Endodermal cell (in vitro differentiated cells): ENCODE measurements around the gene COL5A1. TPM values are rescaled to one million over a fixed set of nuclear protein-coding genes. Genes with fewer than 3 reads are reported as not detected.

Experiments used
- DNase-seq: peaks from one replicate; pipeline ENCODE4 v3.0.0-alpha.2; 2017
- H3K27ac ChIP-seq: 2 replicates; pipeline ENCODE4 v1.5.1; 2013; ENCODE audit warnings: mild to moderate bottlenecking, low read depth, low read length, moderate library complexity
- H3K27me3 ChIP-seq: 2 replicates; pipeline ENCODE4 v1.6.1; 2013; ENCODE audit warnings: mild to moderate bottlenecking, low read length, moderate library complexity; ENCODE audit not compliant: insufficient read depth, control insufficient read depth, poor library complexity, severe bottlenecking
- H3K36me3 ChIP-seq: 2 replicates; pipeline ENCODE4 v1.7.0; 2013; ENCODE audit warnings: mild to moderate bottlenecking, low read length, moderate library complexity; ENCODE audit not compliant: control insufficient read depth, insufficient read depth
- H3K4me1 ChIP-seq: one replicate; pipeline ENCODE4 v1.7.0; 2013; ENCODE audit warnings: low read length; ENCODE audit not compliant: control insufficient read depth, insufficient read depth
- H3K4me3 ChIP-seq: 2 replicates; pipeline ENCODE4 v1.5.1; 2013; ENCODE audit warnings: mild to moderate bottlenecking, low read length, moderate library complexity
- H3K9ac ChIP-seq: 2 replicates; pipeline ENCODE4 v1.6.1; 2013; ENCODE audit warnings: mild to moderate bottlenecking, low read length, moderate library complexity; ENCODE audit not compliant: poor library complexity, severe bottlenecking; ENCODE audit errors: extremely low read depth
- H3K9me3 ChIP-seq: 2 replicates; pipeline ENCODE4 v1.6.1; 2013; ENCODE audit warnings: mild to moderate bottlenecking, low read length, moderate library complexity; ENCODE audit not compliant: control insufficient read depth
- H3K27ac Mint-ChIP-seq: 2 replicates; pipeline ENCODE4 v1.8.0; 2020; ENCODE audit warnings: mixed read lengths
- H3K27me3 Mint-ChIP-seq: 2 replicates; pipeline ENCODE4 v1.8.0; 2021; ENCODE audit warnings: mild to moderate bottlenecking, mixed read lengths; ENCODE audit not compliant: insufficient read depth
- H3K36me3 Mint-ChIP-seq: 2 replicates; pipeline ENCODE4 v1.8.0; 2020; ENCODE audit warnings: low read depth, mixed read lengths
- H3K4me1 Mint-ChIP-seq: 2 replicates; pipeline ENCODE4 v1.8.0; 2020; ENCODE audit warnings: mixed read lengths
- H3K4me3 Mint-ChIP-seq: 2 replicates; pipeline ENCODE4 v1.8.0; 2020; ENCODE audit warnings: mild to moderate bottlenecking, moderate library complexity, mixed read lengths
- H3K9me3 Mint-ChIP-seq: 2 replicates; pipeline ENCODE4 v1.8.0; 2020; ENCODE audit warnings: mild to moderate bottlenecking, mixed read lengths
- WGBS, 2 experiments: methylation state at CpG; one replicate each; pipeline versions ENCODE4 v1.1.5 to v1.1.7; 2013; ENCODE audit warnings: missing lambda C conversion rate in 2 of 2, mixed read lengths in 1 of 2; ENCODE audit not compliant: insufficient coverage in 1 of 2, insufficient read length in 1 of 2; 5-methylcytosine and 5-hydroxymethylcytosine counted together
- total RNA-seq, 2 donors: library from RNA; stranded (reverse); fragmentation: NEBNext Ultra II Directional in 1 of 2; extraction: Animal tissue kit (Norgen Biotek cat#: 25700) in 1 of 2; gene quantifications; 2 replicates in 1 of 2; 3 replicates in 1 of 2; pipeline ENCODE4 v1.2.1, GENCODE V29; 2021
- TF ChIP-seq, protein P1 (sequence below): fragments of 200-600 bp; sonication (generic); conservative IDR thresholded peaks from 2 replicates; pipeline ENCODE4 v1.5.0; 2021; ENCODE audit warnings: antibody characterized with exemption, mild to moderate bottlenecking

The COL5A1 gene
- total RNA-seq, 2 donors from 2014 or later = 65.3 to 76.6 TPM

DNA sequence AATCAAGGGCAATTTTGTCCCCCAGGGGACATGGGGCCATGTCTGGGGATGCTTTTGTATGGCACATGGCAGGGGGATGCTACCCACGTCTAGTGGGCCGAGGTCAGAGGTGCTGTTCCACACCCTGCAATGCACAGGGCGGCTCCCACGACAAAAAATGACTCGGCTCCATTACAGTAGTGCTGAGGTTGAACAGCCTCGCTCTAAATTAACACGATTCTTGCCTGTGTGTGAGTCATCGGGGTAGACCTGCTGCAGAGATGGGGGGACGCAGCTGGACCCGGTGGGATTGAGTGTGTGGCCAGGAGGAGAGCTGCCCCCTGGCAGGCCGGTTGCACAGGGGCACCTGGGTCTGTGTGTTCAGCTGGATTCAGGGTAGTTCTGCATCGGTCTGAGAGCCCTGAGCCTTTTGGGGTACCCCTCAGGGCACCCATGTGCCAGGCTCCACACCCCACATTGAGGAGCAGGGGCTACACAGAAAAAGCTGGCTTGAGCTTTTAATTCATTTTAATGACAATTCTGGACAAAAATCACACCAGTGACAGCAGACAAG is 20.0 kb upstream of the COL5A1 start:
- Mint-ChIP-seq H3K36me3 (no peaks in the 10 kb centered on the region), H3K4me3 (no peak overlapping the region), H3K4me1 (peaks cover 14% of the 10 kb centered on the region), H3K27me3 (peaks cover 2% of the 10 kb centered on the region), H3K27ac (no peak overlapping the region), H3K9me3 (no peaks in the 10 kb centered on the region)
- Histone ChIP-seq H3K4me3 (no peak overlapping the region), H3K36me3 (no peaks in the 10 kb centered on the region), H3K9me3 (no peaks in the 10 kb centered on the region), H3K4me1 (peaks cover 6% of the 10 kb centered on the region), H3K27ac (no peak overlapping the region), H3K9ac (no peak overlapping the region), H3K27me3 (no peaks in the 10 kb centered on the region)
- WGBS, 2 experiments = 93 to 95% methylated on average over 12 of the region's 12 CpGs
- DNase-seq = peak; percentile 13
- TF ChIP-seq, protein P1, sequence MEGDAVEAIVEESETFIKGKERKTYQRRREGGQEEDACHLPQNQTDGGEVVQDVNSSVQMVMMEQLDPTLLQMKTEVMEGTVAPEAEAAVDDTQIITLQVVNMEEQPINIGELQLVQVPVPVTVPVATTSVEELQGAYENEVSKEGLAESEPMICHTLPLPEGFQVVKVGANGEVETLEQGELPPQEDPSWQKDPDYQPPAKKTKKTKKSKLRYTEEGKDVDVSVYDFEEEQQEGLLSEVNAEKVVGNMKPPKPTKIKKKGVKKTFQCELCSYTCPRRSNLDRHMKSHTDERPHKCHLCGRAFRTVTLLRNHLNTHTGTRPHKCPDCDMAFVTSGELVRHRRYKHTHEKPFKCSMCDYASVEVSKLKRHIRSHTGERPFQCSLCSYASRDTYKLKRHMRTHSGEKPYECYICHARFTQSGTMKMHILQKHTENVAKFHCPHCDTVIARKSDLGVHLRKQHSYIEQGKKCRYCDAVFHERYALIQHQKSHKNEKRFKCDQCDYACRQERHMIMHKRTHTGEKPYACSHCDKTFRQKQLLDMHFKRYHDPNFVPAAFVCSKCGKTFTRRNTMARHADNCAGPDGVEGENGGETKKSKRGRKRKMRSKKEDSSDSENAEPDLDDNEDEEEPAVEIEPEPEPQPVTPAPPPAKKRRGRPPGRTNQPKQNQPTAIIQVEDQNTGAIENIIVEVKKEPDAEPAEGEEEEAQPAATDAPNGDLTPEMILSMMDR = no peak

DNA sequence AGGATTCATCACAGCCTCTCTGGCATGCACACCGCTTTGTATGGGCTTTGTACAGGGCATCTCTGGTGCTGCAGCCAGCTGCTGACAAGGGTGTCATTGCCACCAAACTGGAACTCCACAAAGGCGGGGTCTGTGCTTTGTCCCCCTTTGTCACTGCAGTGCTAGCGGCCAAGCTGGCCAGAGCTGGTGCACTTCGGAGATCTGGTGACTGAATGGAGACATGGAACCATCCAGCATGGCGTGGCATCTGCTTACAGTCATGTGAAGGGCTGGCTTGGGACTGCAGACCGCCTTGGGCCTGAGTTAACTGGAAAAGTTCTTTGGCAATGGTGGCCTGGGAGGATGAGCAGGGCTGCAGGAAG is 18.7 kb upstream of the COL5A1 start:
- Mint-ChIP-seq H3K4me1 (peaks cover 16% of the 10 kb centered on the region), H3K36me3 (no peaks in the 10 kb centered on the region), H3K27ac (no peak overlapping the region), H3K27me3 (peaks cover 2% of the 10 kb centered on the region), H3K9me3 (no peaks in the 10 kb centered on the region), H3K4me3 (no peak overlapping the region)
- Histone ChIP-seq H3K9ac (no peak overlapping the region), H3K27me3 (no peaks in the 10 kb centered on the region), H3K9me3 (no peaks in the 10 kb centered on the region), H3K36me3 (no peaks in the 10 kb centered on the region), H3K4me3 (no peak overlapping the region), H3K4me1 (peaks cover 6% of the 10 kb centered on the region), H3K27ac (no peak overlapping the region)
- TF ChIP-seq, protein P1 = no peak
- DNase-seq = peak; percentile 32
- 88 to 95% methylated on average over 5 to 6 of the region's 6 CpGs for WGBS, 2 experiments

DNA sequence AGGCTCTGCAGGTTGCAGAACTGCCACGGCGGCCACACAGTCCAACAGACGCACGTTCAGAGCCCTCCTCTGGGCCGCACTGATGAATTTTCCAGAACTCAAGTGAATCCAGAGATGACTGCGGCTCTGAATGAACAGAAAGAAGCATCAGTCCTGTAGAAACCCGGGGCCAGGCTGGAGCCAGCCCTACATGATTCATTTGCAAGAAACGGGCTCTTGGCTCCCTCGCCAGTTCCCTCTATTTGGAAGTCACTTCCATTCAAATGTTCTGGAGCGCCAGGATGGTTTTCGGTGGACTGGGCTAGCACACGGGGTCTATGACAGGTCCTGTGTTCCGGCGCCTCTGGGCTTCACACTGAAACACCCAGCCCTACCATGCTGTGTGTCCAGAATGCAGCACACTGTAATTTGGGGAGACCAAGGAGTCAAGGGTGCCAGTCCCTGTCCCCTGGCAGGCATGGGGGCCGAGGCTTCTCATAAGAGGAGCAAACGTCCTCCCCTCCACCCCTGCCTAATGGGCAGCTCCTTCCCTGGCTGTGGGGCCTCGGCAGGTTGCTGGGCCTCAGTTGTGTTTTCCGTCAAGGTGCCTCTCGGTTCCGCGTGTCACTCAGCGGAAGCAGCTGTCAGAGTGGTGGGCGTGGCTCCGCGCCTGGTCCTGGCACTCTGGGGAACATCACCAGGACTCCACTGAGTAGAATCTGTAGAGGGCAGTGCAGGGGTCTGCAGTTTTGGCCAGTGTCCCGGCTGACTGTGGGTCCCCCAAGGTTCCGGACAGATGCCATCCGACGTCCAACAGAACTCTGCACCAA is 18.1 kb upstream of the COL5A1 start:
- Histone ChIP-seq H3K27ac (no peak overlapping the region), H3K9me3 (no peaks in the 10 kb centered on the region), H3K36me3 (no peaks in the 10 kb centered on the region), H3K27me3 (no peaks in the 10 kb centered on the region), H3K9ac (no peak overlapping the region), H3K4me3 (no peak overlapping the region), H3K4me1 (peaks cover 6% of the 10 kb centered on the region)
- 94 to 98% methylated on average over 21 to 29 of the region's 29 CpGs for WGBS, 2 experiments
- Mint-ChIP-seq H3K4me3 (no peak overlapping the region), H3K27ac (no peak overlapping the region), H3K4me1 (peaks cover 16% of the 10 kb centered on the region), H3K27me3 (peaks cover 2% of the 10 kb centered on the region), H3K9me3 (no peaks in the 10 kb centered on the region), H3K36me3 (no peaks in the 10 kb centered on the region)
- TF ChIP-seq, protein P1 = no peak
- peak; percentile 41 for DNase-seq
